Mesodermal cell (in vitro differentiated cells): ENCODE data around the gene HOXA1.

Experiments used
- H3K27ac ChIP-seq: 2 replicates; pipeline ENCODE4 v1.7.0; 2013; ENCODE audit warnings: mild to moderate bottlenecking, low read depth, low read length, moderate library complexity; ENCODE audit not compliant: severe bottlenecking
- H3K36me3 ChIP-seq: 2 replicates; pipeline ENCODE4 v1.7.1; 2013; ENCODE audit warnings: mild to moderate bottlenecking, low read length, moderate library complexity; ENCODE audit not compliant: control insufficient read depth, insufficient read depth
- H3K4me1 ChIP-seq: one replicate; pipeline ENCODE4 v1.7.1; 2013; ENCODE audit warnings: mild to moderate bottlenecking, low read length; ENCODE audit not compliant: insufficient read depth, control insufficient read depth, poor library complexity, severe bottlenecking
- H3K4me3 ChIP-seq: 2 replicates; pipeline ENCODE4 v1.7.0; 2013; ENCODE audit warnings: low read length, control low read depth, mild to moderate bottlenecking; ENCODE audit not compliant: insufficient read depth, poor library complexity, severe bottlenecking; ENCODE audit errors: extremely low read depth
- H3K9me3 ChIP-seq: 2 replicates; pipeline ENCODE4 v1.7.1; 2013; ENCODE audit warnings: mild to moderate bottlenecking, low read length, moderate library complexity; ENCODE audit not compliant: control insufficient read depth
- WGBS, 2 experiments: methylation state at CpG; one replicate each; pipeline ENCODE4 v1.1.5; 2013; ENCODE audit warnings: missing lambda C conversion rate in 2 of 2; ENCODE audit not compliant: insufficient coverage in 2 of 2; 5-methylcytosine and 5-hydroxymethylcytosine counted together

The HOXA1 gene

DNA sequence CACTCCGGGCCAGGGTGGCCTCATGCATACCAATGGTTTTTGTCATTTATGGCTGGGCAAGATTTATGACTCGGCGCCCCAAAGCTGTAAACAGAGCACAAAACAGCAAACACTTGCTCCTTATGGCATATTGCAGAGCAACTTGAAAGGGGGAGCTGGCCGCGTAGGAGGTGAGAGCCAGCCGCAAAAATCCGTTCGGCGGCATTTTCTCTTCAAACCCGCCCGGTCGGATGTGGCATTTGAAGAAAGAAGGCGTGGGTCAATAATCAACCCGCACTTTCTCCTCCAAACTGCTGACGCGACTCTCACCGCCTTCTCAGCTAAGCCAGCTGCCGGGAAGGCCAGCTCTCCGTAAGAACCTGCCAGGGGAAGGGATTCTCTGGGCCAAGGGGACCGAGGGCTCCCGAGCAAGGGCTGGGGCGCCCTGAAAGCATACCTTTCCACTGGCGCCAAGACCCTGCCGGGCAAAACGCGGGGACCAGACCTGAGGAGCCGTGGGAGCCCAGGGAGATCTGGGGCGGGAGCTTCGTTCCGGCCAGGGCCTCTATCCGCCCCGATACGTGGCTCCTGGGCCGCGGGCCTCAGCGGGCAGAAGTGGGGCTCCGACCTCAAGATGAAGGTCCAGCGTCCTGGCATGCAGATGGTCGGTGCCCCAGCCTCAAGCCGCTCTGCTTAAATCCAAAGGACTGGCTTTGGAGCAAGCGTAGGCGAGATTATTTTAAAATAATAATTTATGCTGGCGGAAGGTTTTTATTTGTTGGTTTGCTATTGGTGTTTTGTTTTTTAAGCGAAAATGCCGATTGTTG is 19.6 kb upstream of the HOXA1 start:
- peak overlapping the region; percentile 24 for H3K4me3 ChIP-seq
- H3K9me3 ChIP-seq, result no peaks in the 10 kb centered on the region
- 0 to 1% methylated on average over 35 to 36 of the region's 45 CpGs for WGBS, 2 experiments
- peak overlapping the region; percentile 71 for H3K27ac ChIP-seq
- no peaks in the 10 kb centered on the region for H3K36me3 ChIP-seq
- H3K4me1 ChIP-seq, result peaks cover 17% of the 10 kb centered on the region

DNA sequence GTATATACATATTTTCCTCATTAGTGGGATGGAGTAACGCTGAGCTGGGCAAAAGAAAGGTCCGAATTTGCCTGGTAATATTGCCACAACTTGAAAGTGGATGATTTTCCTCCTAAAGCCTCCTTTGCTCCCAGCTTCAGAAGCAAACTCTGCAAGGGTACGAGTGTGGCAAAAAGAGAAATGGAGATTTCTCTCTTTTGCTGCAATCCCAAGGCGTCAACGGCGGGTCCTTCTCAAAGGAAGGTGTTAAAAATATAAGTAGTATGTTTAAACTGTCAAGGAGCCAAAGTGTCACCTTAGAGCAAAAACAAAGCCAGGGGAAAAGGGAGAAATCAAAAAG is 19.1 kb upstream of the HOXA1 start:
- Histone ChIP-seq H3K27ac (peak overlapping the region; percentile 71), H3K4me3 (no peak overlapping the region), H3K4me1 (peaks cover 19% of the 10 kb centered on the region), H3K9me3 (no peaks in the 10 kb centered on the region), H3K36me3 (no peaks in the 10 kb centered on the region)
- WGBS, 2 experiments, result 0 to 16% methylated on average over 3 to 4 of the region's 6 CpGs

DNA sequence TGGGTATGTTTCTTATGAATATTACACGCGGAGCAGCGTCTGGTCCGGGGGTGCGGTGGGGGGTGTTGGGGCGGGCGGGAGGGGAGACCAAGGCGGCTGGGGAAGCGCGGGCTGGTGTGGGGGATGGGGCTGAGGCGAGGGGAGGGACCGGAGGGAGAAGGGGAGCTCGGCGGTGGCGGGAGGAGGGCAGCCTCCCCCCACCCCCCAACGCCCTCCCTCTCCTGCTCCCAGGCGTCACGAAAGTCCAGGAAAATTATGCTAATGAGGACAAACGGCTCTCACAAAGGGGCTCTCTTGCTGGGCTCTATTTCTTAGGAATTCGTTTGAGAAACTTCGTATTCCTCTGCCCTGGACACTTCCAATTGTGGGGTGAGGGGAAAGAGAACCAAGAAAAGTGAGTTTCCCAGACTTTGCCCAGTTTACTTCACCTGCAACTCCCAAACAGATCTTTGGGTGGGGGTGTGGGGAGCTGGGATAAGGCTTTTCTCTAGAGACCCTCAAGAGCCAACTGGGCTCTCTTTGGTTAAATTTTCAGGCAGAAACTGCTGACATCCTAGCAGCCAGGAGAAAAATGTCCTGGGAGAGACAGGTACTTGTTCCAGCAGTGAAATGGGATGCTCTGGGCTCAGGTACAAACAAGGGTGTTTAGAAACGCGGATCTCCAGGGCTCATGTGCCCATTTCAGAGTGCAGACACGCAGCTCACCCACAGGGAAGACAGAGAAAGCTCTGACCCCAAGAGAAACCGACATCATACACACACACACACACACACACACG is 18.4 kb upstream of the HOXA1 start:
- peak overlapping the region; percentile 83 for H3K27ac ChIP-seq

DNA sequence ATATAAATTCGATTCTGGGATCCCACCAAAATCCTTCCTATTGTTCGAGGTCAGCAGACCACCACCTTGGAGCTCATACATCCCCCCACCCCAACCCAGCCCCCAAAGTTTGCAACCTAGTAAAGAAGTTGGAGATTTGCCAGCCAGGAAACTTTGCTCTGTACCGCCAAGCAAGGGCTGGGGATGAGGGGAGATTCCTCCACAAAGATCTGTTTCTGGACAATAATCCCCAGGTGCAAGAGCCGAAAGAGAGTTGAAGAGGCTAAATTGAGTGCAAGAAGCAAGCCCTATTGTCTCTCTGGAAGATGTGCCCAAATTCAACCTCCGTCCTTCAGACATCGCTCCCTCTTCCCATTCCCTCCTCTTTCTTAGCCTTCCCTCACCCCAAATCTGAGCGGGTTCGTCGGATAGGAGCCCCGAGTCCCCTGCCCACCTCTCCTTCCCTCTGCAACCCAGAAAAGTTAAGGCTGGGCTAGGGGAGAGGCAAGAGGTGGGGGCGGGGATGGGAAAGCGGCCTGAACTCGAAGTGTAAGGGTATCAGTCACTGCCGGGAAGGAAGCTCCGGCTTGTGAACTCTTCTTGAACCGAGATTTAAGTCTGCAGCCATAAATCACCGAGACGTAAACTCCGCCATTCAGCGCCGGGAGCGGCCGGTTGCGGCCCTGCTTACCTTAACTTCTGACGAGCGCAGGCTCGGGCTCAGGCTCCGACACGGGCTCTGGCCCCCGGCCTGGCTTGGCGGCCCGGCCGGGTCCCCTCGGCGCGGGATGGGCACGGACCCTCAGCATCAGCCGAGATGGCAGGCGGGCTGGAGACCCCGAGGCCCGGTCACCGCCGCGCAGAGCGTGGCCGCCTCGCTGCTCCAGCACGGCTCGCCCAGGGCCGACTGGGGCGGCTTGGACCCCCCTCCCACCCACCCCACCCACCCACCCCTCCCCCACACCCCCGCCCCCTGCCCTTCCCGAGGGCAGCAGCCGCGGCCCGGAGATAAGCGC is 17.5 kb upstream of the HOXA1 start:
- H3K36me3 ChIP-seq, result no peaks in the 10 kb centered on the region
- WGBS, 2 experiments, result 0 to 1% methylated on average over 21 to 28 of the region's 57 CpGs
- H3K9me3 ChIP-seq, result no peaks in the 10 kb centered on the region
- H3K27ac ChIP-seq, result peak overlapping the region; percentile 77
- H3K4me3 ChIP-seq, result peak overlapping the region; percentile 27
- peaks cover 19% of the 10 kb centered on the region for H3K4me1 ChIP-seq

More for the DNA sequence above, 18.4 kb upstream of the HOXA1 start:
- H3K4me1 ChIP-seq, result peaks cover 19% of the 10 kb centered on the region
- 0% methylated on average over 4 to 5 of the region's 26 CpGs for WGBS, 2 experiments
- no peaks in the 10 kb centered on the region for H3K36me3 ChIP-seq
- peak overlapping the region; percentile 12 for H3K4me3 ChIP-seq
- H3K9me3 ChIP-seq, result no peaks in the 10 kb centered on the region

DNA sequence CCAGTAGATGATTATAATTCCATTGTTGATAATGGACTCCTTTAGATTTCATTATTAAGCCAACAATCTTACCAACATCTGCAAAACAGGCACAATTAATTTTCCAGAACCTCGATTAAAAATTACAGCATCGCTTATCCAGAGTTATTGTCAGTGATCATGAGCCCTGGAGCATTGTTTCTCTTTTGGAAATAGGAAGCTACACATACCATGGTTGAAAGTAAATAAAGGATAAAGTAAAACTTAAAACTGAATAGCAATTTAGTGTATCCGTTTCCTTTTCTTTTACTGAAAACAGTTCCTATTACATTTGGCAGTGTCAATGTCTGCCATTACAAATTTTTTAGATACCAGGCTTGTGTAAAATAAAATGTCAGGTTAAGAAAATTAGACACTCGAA is 16.6 kb upstream of the HOXA1 start:
- no peak overlapping the region for H3K27ac ChIP-seq
- H3K9me3 ChIP-seq, result no peaks in the 10 kb centered on the region
- WGBS, 2 experiments, result no CpG with 5 or more reads among the region's 4 CpGs
- no peak overlapping the region for H3K4me3 ChIP-seq
- H3K4me1 ChIP-seq, result peaks cover 21% of the 10 kb centered on the region
- H3K36me3 ChIP-seq, result no peaks in the 10 kb centered on the region

DNA sequence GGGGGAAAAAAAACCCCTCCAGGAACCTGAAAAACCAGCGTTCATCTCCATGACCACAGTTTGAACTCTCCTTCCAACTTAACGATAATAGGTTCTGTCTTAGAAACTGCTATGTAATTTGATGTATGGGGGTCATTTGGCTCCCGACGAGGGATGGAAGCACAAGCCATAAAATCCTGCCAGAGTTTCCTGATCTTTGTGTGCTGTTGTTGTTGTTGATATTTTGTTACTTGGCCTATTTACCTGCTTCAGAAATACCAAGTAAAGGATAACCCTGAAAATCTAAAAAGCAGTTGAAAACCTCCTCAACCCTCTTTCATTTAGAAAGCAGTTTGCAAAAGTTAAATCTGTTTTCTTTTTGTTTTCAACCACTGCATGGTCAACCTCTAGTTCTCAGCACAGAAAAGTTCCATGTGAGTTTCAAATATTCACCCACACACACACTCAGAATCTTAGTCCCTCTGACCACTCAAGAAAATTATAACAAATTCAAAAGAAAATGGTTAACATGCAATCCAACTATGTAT is 16.0 kb upstream of the HOXA1 start:
- WGBS, 2 experiments, result no CpG with 5 or more reads among the region's 4 CpGs
- Histone ChIP-seq H3K4me1 (peaks cover 24% of the 10 kb centered on the region), H3K27ac (peak overlapping the region; percentile 39), H3K36me3 (no peaks in the 10 kb centered on the region), H3K4me3 (no peak overlapping the region), H3K9me3 (no peaks in the 10 kb centered on the region)

DNA sequence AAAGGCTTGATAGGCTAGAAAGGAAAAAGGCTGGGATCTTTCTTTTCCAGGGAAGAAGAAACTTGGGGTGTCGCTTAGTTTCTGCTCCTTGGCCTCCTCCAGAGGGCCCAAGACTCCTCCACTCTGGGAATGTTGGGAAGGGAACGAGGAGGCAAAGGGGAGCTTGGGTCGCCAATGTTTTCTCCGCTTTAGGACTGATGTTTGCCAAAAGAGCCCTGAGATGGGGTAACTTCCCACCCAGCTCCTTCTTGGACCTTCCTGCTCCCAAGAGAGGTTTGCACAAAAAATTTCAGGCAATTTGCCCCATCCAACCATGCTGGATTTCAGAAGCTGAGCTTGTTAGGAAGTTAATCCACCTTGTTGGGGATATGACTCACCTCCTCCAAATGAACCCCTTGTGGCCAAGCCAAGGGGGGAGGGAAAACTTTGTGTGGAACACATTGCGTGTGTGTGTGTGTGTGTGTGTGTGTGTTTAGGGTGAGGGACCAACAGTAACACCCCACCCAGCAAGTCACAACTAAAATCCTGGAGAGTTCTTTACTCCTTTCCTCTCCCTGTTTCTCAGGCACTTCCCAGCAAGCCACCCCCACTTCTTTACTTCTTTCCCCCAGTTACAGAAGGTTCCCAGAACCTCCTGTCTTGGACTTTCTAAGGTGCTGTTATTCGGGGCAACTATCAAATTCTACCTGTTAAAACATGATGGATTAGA is 15.4 kb upstream of the HOXA1 start:
- Histone ChIP-seq H3K4me3 (no peak overlapping the region), H3K27ac (peak overlapping the region; percentile 65), H3K4me1 (peaks cover 24% of the 10 kb centered on the region), H3K36me3 (no peaks in the 10 kb centered on the region), H3K9me3 (no peaks in the 10 kb centered on the region)
- 6 to 7% methylated on average over 4 of the region's 6 CpGs for WGBS, 2 experiments

DNA sequence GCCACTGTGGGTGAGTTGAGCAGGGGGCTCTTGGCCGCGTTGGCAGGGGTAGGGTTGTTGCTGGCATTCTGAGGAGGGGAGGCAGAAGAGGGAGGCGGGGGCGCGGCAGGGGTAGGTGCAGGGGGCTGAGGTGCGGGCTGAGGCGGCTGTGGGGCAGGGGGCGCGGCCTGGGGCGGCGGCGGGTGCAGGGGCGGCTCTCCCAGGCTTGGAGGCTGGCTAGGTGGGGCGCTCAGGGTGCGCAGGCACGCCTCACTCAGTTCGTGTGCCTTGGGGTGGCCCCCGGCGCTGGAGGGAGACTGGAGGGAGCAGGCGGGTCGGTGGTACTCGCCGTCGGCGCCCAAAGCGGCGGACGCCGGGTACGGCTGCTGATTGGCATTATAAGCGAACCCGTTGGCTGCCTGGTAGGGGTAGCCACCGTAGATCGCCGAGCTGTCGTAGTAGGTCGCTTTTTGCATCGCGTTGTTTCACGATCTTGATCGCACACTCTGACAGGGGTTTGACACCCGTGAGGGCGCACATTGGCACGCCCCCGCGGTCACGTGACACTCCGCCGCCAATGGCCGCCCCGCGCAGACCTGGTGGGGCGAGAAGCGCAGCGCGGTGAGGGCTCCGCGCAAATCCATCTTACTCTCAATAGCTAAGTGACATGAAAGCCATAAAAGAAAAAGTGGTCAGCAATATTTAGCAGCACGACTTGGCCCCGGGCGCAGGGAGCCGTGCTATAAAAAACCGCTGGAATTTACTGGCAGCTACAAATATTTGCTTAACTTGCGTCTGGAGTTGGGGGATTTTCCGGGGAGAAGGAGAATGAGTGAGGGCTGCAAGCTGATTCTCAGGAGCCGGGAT is 14.6 kb upstream of the HOXA1 start:
- Histone ChIP-seq H3K9me3 (no peaks in the 10 kb centered on the region), H3K27ac (peak overlapping the region; percentile 65), H3K36me3 (no peaks in the 10 kb centered on the region), H3K4me1 (peaks cover 24% of the 10 kb centered on the region), H3K4me3 (no peak overlapping the region)
- 4% methylated on average over 48 to 49 of the region's 66 CpGs for WGBS, 2 experiments

DNA sequence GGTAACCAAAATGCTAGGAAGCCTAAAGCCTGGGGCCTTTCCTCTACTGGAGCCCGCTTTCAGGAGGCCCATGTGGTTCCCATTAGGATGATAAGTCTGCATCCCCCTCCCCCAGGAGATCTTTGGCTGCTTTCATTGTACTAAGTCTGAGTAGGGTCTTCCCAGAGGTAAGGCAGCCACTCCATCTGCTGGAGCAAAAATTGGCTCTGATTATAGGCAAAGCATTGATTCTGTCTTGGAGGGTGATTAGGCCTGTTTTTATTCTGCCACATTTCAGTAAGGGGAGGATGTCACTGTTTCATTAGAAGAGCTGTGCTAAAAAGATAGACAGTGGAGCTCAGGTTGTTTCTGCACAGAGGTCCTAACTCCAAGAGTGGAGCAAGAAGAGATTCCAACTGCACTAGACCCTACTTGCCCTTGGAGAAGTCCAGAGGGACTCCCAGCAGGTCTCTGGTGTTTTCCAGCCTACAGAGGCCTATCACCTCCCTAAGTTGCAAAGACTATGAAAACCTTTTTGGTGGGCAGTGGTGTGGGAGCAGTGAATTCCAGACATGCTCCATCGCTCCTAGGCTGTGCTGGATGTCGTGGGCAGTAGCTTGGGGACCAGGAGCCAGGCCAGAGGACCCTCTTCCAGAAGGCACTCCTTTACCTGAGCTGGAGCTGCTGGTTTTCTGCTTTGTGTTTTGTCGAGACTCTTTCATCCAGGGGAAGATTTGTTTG is 13.8 kb upstream of the HOXA1 start:
- Histone ChIP-seq H3K9me3 (no peaks in the 10 kb centered on the region), H3K27ac (no peak overlapping the region), H3K4me3 (no peak overlapping the region), H3K36me3 (no peaks in the 10 kb centered on the region), H3K4me1 (peaks cover 19% of the 10 kb centered on the region)
- WGBS, 2 experiments, result 47 to 69% methylated on average over 3 to 4 of the region's 4 CpGs
